ENCODE measurements around the gene RIOK1.

The RIOK1 gene

DNA sequence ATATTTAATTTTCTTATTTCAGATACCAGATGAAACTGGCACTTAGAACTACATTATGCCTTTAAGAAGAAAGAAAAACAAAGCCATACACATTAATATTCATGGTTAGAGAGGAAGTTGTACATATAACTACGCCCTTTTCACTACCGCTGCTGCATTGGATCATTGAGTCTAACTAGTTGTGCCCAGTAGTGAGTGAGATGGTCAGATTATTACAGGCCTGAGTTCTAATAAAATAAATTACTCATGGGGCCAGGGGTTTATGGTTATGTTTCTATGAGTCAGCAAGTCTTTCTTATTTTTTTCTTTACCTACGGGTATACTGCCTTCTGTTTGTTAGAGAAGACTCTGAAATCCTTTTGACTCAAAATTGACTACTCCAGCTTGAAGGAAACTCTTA, 11.5 kb downstream of the RIOK1 start:
- Histone ChIP-seq H3K27me3 (ENCODE audit: low read depth, low read length) (no peaks in the 10 kb centered on the region), H3K9ac (ENCODE audit: low read length) (no peak overlapping the region), H3K27ac (ENCODE audit: low read length) (no peak overlapping the region), H4K20me1 (ENCODE audit: insufficient read depth, low read length) (no peaks in the 10 kb centered on the region), H3K4me3 (ENCODE audit: low read length) (no peak overlapping the region), H3K79me2 (ENCODE audit: low read length) (no peaks in the 10 kb centered on the region), H3K9me3 (ENCODE audit: insufficient read depth, low read length) (no peaks in the 10 kb centered on the region), H3K4me1 (ENCODE audit: low read length) (no peaks in the 10 kb centered on the region), H3K4me2 (ENCODE audit: low read length) (no peak overlapping the region), H3K36me3 (replicated peaks; ENCODE audit: low read depth, low read length) (peaks cover 41% of the 10 kb centered on the region), H2AFZ (ENCODE audit: low read depth, low read length) (no peak overlapping the region)
- no peak for TF ChIP-seq EZH2phosphoT487 (IDR thresholded peaks at IDR 0.05; ENCODE audit: low read depth)
- no peak for TF ChIP-seq CTCF (IDR thresholded peaks at IDR 0.05; ENCODE audit: low read depth, low read length)

- peaks cover 35% of the 10 kb centered on the region for H3K36me3 ChIP-seq (replicated peaks; ENCODE audit: low read depth, low read length)
- no peak overlapping the region for H3K4me2 ChIP-seq (ENCODE audit: low read length)
- H3K27me3 ChIP-seq (ENCODE audit: low read depth, low read length) = no peaks in the 10 kb centered on the region
- no peaks in the 10 kb centered on the region for H3K79me2 ChIP-seq (ENCODE audit: low read length)
- H3K9ac ChIP-seq (ENCODE audit: low read length) = no peak overlapping the region
- H3K4me3 ChIP-seq (ENCODE audit: low read length) = no peak overlapping the region
- no peaks in the 10 kb centered on the region for H4K20me1 ChIP-seq (ENCODE audit: insufficient read depth, low read length)
- no peaks in the 10 kb centered on the region for H3K9me3 ChIP-seq (ENCODE audit: insufficient read depth, low read length)
- no peaks in the 10 kb centered on the region for H3K4me1 ChIP-seq (ENCODE audit: low read length)
- H3K27ac ChIP-seq (ENCODE audit: low read length) = no peak overlapping the region
- TF ChIP-seq EZH2phosphoT487 (IDR thresholded peaks at IDR 0.05; ENCODE audit: low read depth) = no peak
- no peak for TF ChIP-seq CTCF (IDR thresholded peaks at IDR 0.05; ENCODE audit: low read depth, low read length)
- no peak overlapping the region for H2AFZ ChIP-seq (ENCODE audit: low read depth, low read length)
These were observed 13.1 kb downstream of the RIOK1 start for GRCh38 chr6:7402716-7403115.

GRCh38 chr6:7404546-7404945, 14.9 kb downstream of the RIOK1 start:
- Histone ChIP-seq H3K4me2 (ENCODE audit: low read length) (no peak overlapping the region), H3K36me3 (replicated peaks; ENCODE audit: low read depth, low read length) (peaks cover 38% of the 10 kb centered on the region), H3K9me3 (ENCODE audit: insufficient read depth, low read length) (no peaks in the 10 kb centered on the region), H2AFZ (ENCODE audit: low read depth, low read length) (no peak overlapping the region), H3K9ac (ENCODE audit: low read length) (no peak overlapping the region), H3K4me3 (ENCODE audit: low read length) (no peak overlapping the region), H3K79me2 (ENCODE audit: low read length) (no peaks in the 10 kb centered on the region), H3K4me1 (ENCODE audit: low read length) (no peaks in the 10 kb centered on the region), H3K27me3 (ENCODE audit: low read depth, low read length) (no peaks in the 10 kb centered on the region), H4K20me1 (ENCODE audit: insufficient read depth, low read length) (no peaks in the 10 kb centered on the region), H3K27ac (ENCODE audit: low read length) (no peak overlapping the region)
- TF ChIP-seq CTCF (IDR thresholded peaks at IDR 0.05; ENCODE audit: low read depth, low read length) (no peak), EZH2phosphoT487 (IDR thresholded peaks at IDR 0.05; ENCODE audit: low read depth) (no peak)

GRCh38 chr6:7406743-7407142, 17.1 kb downstream of the RIOK1 start:
- H4K20me1 ChIP-seq (ENCODE audit: insufficient read depth, low read length) = no peaks in the 10 kb centered on the region
- no peak overlapping the region for H3K9ac ChIP-seq (ENCODE audit: low read length)
- H3K4me2 ChIP-seq (ENCODE audit: low read length) = no peak overlapping the region
- H3K79me2 ChIP-seq (ENCODE audit: low read length) = no peaks in the 10 kb centered on the region
- no peaks in the 10 kb centered on the region for H3K9me3 ChIP-seq (ENCODE audit: insufficient read depth, low read length)
- no peak overlapping the region for H2AFZ ChIP-seq (ENCODE audit: low read depth, low read length)
- no peak overlapping the region for H3K4me3 ChIP-seq (ENCODE audit: low read length)
- no peaks in the 10 kb centered on the region for H3K27me3 ChIP-seq (ENCODE audit: low read depth, low read length)
- H3K4me1 ChIP-seq (ENCODE audit: low read length) = peaks cover 10% of the 10 kb centered on the region
- peaks cover 36% of the 10 kb centered on the region for H3K36me3 ChIP-seq (replicated peaks; ENCODE audit: low read depth, low read length)
- TF ChIP-seq CTCF (IDR thresholded peaks at IDR 0.05; ENCODE audit: low read depth, low read length) (no peak), EZH2phosphoT487 (IDR thresholded peaks at IDR 0.05; ENCODE audit: low read depth) (no peak)
- H3K27ac ChIP-seq (ENCODE audit: low read length) = no peak overlapping the region

Measured in OCI-LY3 (cell line).